ENCODE measurements around the gene MTHFR. TPM values are rescaled to one million over a fixed set of nuclear protein-coding genes. Genes with fewer than 3 reads are reported as not detected.

MTHFR gene
- total and polyA plus RNA-seq, 2 of the 4 experiments (the other 2 are of a cell fraction) = 7.3 to 7.4 TPM

- POLR2A ChIA-PET (ENCODE audit: unreplicated experiment) = no interaction called here
- no TSS peak for BruUV-seq (replicated peaks)
Observed at GRCh38 chr1:11799099-11799498, 6.7 kb downstream of the MTHFR start.

More at GRCh38 chr1:11799099-11799498, 6.7 kb downstream of the MTHFR start:
- H2BK120ac ChIP-seq (ENCODE audit: low read depth, low read length) = no peak overlapping the region
- CTCF ChIA-PET = no interaction called here
- no peak overlapping the region for H2AK5ac ChIP-seq (ENCODE audit: low read depth, low read length)
- no peak overlapping the region for H2AK9ac ChIP-seq (replicated peaks; ENCODE audit: low read depth, low read length, poor library complexity)
- peaks cover 10% of the 10 kb centered on the region for H3K4me1 ChIP-seq (ENCODE audit: control insufficient read depth, insufficient read depth, low read length)
- dilution Hi-C loops (cut with HindIII; ENCODE audit: low sequenced_read_pairs, unreplicated experiment) = no loop called here
- no peak overlapping the region for H2AFZ ChIP-seq (replicated peaks; ENCODE audit: low read length, poor library complexity)
- TF ChIP-seq POLR2A (IDR thresholded peaks at IDR 0.05; ENCODE audit: low read depth, low read length) (no peak), ELK1 (IDR thresholded peaks at IDR 0.05; ENCODE audit: borderline replicate concordance, low read depth, low read length) (no peak), MXI1 (IDR thresholded peaks at IDR 0.05; ENCODE audit: borderline replicate concordance, low read depth, low read length) (no peak), USF2 (IDR thresholded peaks at IDR 0.05; ENCODE audit: low read depth, low read length) (no peak), RFX5 (IDR thresholded peaks at IDR 0.05; ENCODE audit: low read depth, low read length) (no peak), NFE2L2 (IDR thresholded peaks at IDR 0.05; ENCODE audit: low read depth, low read length) (no peak), MAFK (IDR thresholded peaks at IDR 0.05; ENCODE audit: low read depth, low read length) (no peak), RAD21 (IDR thresholded peaks at IDR 0.05; ENCODE audit: low read length) (no peak), CTCF (conservative IDR thresholded peaks at IDR 0.05; ENCODE audit: low read depth, low read length) (no peak), MAZ (IDR thresholded peaks at IDR 0.05; ENCODE audit: borderline replicate concordance, low read depth, low read length) (no peak)
- no peak overlapping the region for H2BK20ac ChIP-seq (ENCODE audit: low read depth, low read length)
- no peaks in the 10 kb centered on the region for H3K27me3 ChIP-seq (ENCODE audit: control insufficient read depth, insufficient read depth, low read length)
- no peak overlapping the region for H3K4me3 ChIP-seq (ENCODE audit: insufficient read depth, low read depth, low read length)
- H3K18ac ChIP-seq (ENCODE audit: low read depth, low read length) = no peak overlapping the region
- no peak overlapping the region for H4K8ac ChIP-seq (ENCODE audit: low read depth in 2 of 2, low read length in 2 of 2)
- WGBS, 2 experiments (ENCODE audit: extremely low coverage in 2 of 2, insufficient read length in 1 of 2) = 100% methylated on average over 1 of the region's 5 CpGs; no CpG with 5 or more reads in 1 of the 2 experiments
- ATAC-seq (ENCODE audit: low read depth) (no peak), DNase-seq (no peak)
- no peak overlapping the region for H3K4me2 ChIP-seq (ENCODE audit: low read depth, low read length)
- no peak overlapping the region for H2BK5ac ChIP-seq (ENCODE audit: low read depth, low read length, poor library complexity, severe bottlenecking)
- no peak overlapping the region for H3K14ac ChIP-seq (replicated peaks; ENCODE audit: low read depth, low read length)
- H3K36me3 ChIP-seq (ENCODE audit: control insufficient read depth, insufficient read depth, low read length) = peaks cover 41% of the 10 kb centered on the region
- H4K20me1 ChIP-seq (ENCODE audit: insufficient read depth, low read length) = no peaks in the 10 kb centered on the region
- H3K9me3 ChIP-seq (ENCODE audit: control insufficient read depth, insufficient read depth, low read length) = no peaks in the 10 kb centered on the region
- in situ Hi-C loops (cut with MboI; ENCODE audit: low sequenced_read_pairs) = no loop called here
- no peak overlapping the region for H4K91ac ChIP-seq (ENCODE audit: insufficient read depth, low read depth, low read length)
- no peak overlapping the region for H2BK15ac ChIP-seq (ENCODE audit: low read depth, low read length)
- H3K9me1 ChIP-seq (ENCODE audit: insufficient read depth, low read length) = peaks cover 6% of the 10 kb centered on the region; the same call in 1 of the 2 replicates
- H3K79me1 ChIP-seq (ENCODE audit: low read depth in 1 of 2, low read length in 2 of 2) = peaks cover 0 to 27% of the 10 kb centered on the region in 2 experiments; a peak in 2 of 4 replicates
- intact Hi-C loops (cut with micrococcal nuclease) = no loop called here
- H3K4ac ChIP-seq (ENCODE audit: low read depth, low read length) = no peak overlapping the region
- H3K23ac ChIP-seq (ENCODE audit: low read depth, low read length) = no peak overlapping the region
- H3K56ac ChIP-seq (ENCODE audit: extremely low read depth, insufficient read depth, low read length) = no peak overlapping the region
- H3K9ac ChIP-seq (ENCODE audit: low read depth, low read length) = no peak overlapping the region
- no peak overlapping the region for H3K27ac ChIP-seq (ENCODE audit: insufficient read depth, low read length)
- no peak overlapping the region for H4K5ac ChIP-seq (ENCODE audit: low read depth, low read length)
